NT2/D1 (cell line): ENCODE measurements around the gene BPTF.

Experiments
- SUZ12 ChIP-seq: IDR thresholded peaks from 2 replicates; pipeline ENCODE4 v1.6.1; 2011; ENCODE audit not compliant: insufficient read length, insufficient read depth; ENCODE audit errors: extremely low read depth
- YY1 ChIP-seq: IDR thresholded peaks from 2 replicates; pipeline ENCODE4 v1.6.1; 2011; ENCODE audit not compliant: insufficient read length, insufficient read depth

DNA sequence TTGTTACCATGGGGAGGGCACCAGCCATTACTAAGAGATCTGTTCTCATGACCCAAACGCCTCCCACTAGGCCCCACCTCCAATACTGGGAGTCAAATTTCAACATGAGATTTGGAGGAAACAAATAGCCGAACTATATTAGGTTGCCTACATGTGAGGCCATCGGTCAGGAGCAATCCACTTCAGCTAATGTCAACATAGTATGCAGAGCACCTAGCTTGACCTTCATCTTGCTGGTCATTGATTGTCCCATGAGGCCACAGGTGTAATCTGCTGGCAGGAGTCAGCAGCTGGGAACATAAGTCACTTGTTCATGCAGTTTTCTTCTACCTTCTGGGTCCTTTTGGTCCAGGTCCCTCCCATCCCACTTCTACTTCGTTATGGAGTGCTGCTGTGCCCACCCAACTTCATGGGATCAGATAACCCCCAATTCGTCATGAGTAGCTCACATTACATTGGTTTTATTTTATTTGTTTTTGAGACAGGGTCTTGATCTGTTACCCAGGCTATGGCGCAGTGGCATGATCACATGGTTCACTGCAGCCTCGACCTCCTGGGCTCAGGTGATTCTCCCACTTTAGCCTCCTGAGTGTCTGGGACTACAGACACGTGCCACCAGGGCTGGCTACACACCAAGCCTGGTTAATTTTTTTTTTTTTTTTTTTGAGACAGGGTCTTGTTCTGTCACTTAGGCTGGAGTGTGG, 204.4 kb downstream of the BPTF start:
- TF ChIP-seq YY1 (no peak), SUZ12 (no peak)
